Thoracic aorta (tissue), 2 donors: ENCODE results near the gene KLF9. TPM values are rescaled to one million over a fixed set of nuclear protein-coding genes. Genes with fewer than 3 reads are reported as not detected.

ENCODE experiments used
- ATAC-seq: fragments of 150-250 bp; one replicate; pipeline ENCODE4 v1.8.0; 2017; ENCODE audit warnings: low read depth; ENCODE audit not compliant: insufficient number of reproducible peaks, low FRiP score
- DNase-seq: peaks from one replicate; pipeline ENCODE4 v3.0.0-alpha.2; 2020; ENCODE audit warnings: low spot score
- H3K27ac ChIP-seq, 2 donors: fragments of 200-600 bp; sonication (generic); 1 replicate in 1 of 2; 2 replicates in 1 of 2; pipeline ENCODE4 v1.5.1; 2016; ENCODE audit warnings: mild to moderate bottlenecking in 2 of 2, moderate library complexity in 2 of 2
- H3K27me3 ChIP-seq: fragments of 200-600 bp; sonication (generic); replicated peaks from 2 replicates; pipeline ENCODE4 v1.6.0; 2016; ENCODE audit warnings: mild to moderate bottlenecking; ENCODE audit not compliant: insufficient read depth
- H3K36me3 ChIP-seq: fragments of 200-600 bp; sonication (generic); one replicate; pipeline ENCODE4 v1.5.1; 2016
- H3K4me1 ChIP-seq, 2 donors: fragments of 200-600 bp; sonication (generic); 1 replicate in 1 of 2; 2 replicates in 1 of 2; pipeline versions ENCODE4 v1.5.1 to v1.6.0; 2016; ENCODE audit warnings: low read depth in 2 of 2, mild to moderate bottlenecking in 1 of 2; ENCODE audit not compliant: control insufficient read depth in 1 of 2
- H3K4me3 ChIP-seq: fragments of 200-600 bp; sonication (generic); 2 replicates; pipeline ENCODE4 v1.5.1; 2016; ENCODE audit warnings: mild to moderate bottlenecking
- H3K9me3 ChIP-seq: fragments of 200-600 bp; sonication (generic); 2 replicates; pipeline ENCODE4 v1.5.1; 2016
- CTCF ChIP-seq: fragments of 200-600 bp; sonication (generic); IDR thresholded peaks from one replicate; pipeline ENCODE4 v1.5.1; 2019; ENCODE audit warnings: antibody characterized with exemption
- total RNA-seq, 2 donors: library from RNA; depleted of rRNA; stranded (reverse); fragments of >200 nt; gene quantifications; one replicate each; pipeline versions ENCODE4 v1.1.0 to v1.2.3, GENCODE V29; 2016

Gene KLF9
- total RNA-seq, 2 donors from 2014 or later = 165 to 187 TPM

- TF ChIP-seq CTCF = no peak
- no peaks in the 10 kb centered on the region for H3K27me3 ChIP-seq
- peaks cover 15% of the 10 kb centered on the region for H3K36me3 ChIP-seq
- H3K27ac ChIP-seq = no peak overlapping the region
- no peak for ATAC-seq
- no peak for DNase-seq
- no peaks in the 10 kb centered on the region for H3K9me3 ChIP-seq
- no peak overlapping the region for H3K4me3 ChIP-seq
- H3K4me1 ChIP-seq = peaks cover 5 to 18% of the 10 kb centered on the region in 2 donors
Measured at GRCh38 chr9:70382709-70383605, 31.5 kb downstream of the KLF9 start.

GRCh38 chr9:70382046-70382708 lies 32.3 kb downstream of the KLF9 start:
- no peak for ATAC-seq
- Histone ChIP-seq H3K27me3 (no peaks in the 10 kb centered on the region), H3K4me1 (peaks cover 5 to 18% of the 10 kb centered on the region in 2 donors), H3K36me3 (peaks cover 15% of the 10 kb centered on the region), H3K9me3 (no peaks in the 10 kb centered on the region), H3K4me3 (no peak overlapping the region), H3K27ac (no peak overlapping the region)
- no peak for DNase-seq
- TF ChIP-seq CTCF = no peak

GRCh38 chr9:70374962-70375618 lies 39.4 kb downstream of the KLF9 start:
- no peaks in the 10 kb centered on the region for H3K4me1 ChIP-seq
- no peaks in the 10 kb centered on the region for H3K36me3 ChIP-seq
- H3K27ac ChIP-seq = no peak overlapping the region
- no peaks in the 10 kb centered on the region for H3K9me3 ChIP-seq
- no peaks in the 10 kb centered on the region for H3K27me3 ChIP-seq
- no peak for ATAC-seq
- TF ChIP-seq CTCF = no peak
- no peak overlapping the region for H3K4me3 ChIP-seq
- no peak for DNase-seq

GRCh38 chr9:70367305-70367930 lies 47.0 kb downstream of the KLF9 start:
- H3K27me3 ChIP-seq = no peaks in the 10 kb centered on the region
- no peaks in the 10 kb centered on the region for H3K4me1 ChIP-seq
- no peak overlapping the region for H3K4me3 ChIP-seq
- no peaks in the 10 kb centered on the region for H3K9me3 ChIP-seq
- ATAC-seq = no peak
- no peaks in the 10 kb centered on the region for H3K36me3 ChIP-seq
- TF ChIP-seq CTCF = no peak
- H3K27ac ChIP-seq = no peak overlapping the region
- no peak for DNase-seq
